Measurements from ENCODE around the gene GALNT10. TPM values are rescaled to one million over a fixed set of nuclear protein-coding genes. Genes with fewer than 3 reads are reported as not detected.

The GALNT10 gene
- total RNA-seq, result 10 to 100 TPM; 17.2 to 28.6 (median 21.1) TPM

GRCh38 chr5:154190595-154191304 lies at the start of gene GALNT10:
Gene GALNT10, plus strand, starts transcription at chr5:154190733. Its CDS starts 134 bp downstream, at chr5:154190867.
- TF ChIP-seq CTCF (IDR thresholded peaks at IDR 0.05; ENCODE audit: low read depth), result no peak

GRCh38 chr5:154141745-154142221 lies 48.8 kb upstream of the GALNT10 start:
- TF ChIP-seq CTCF (IDR thresholded peaks at IDR 0.05; ENCODE audit: low read depth), result no peak

GRCh38 chr5:154143211-154143641 lies 47.3 kb upstream of the GALNT10 start:
- no peak for TF ChIP-seq CTCF (IDR thresholded peaks at IDR 0.05; ENCODE audit: low read depth)

GRCh38 chr5:154145268-154145667 lies 45.3 kb upstream of the GALNT10 start:
- no peak for TF ChIP-seq CTCF (IDR thresholded peaks at IDR 0.05; ENCODE audit: low read depth)

GRCh38 chr5:154146409-154146808 lies 44.1 kb upstream of the GALNT10 start:
- no peak for TF ChIP-seq CTCF (IDR thresholded peaks at IDR 0.05; ENCODE audit: low read depth)

- TF ChIP-seq CTCF (IDR thresholded peaks at IDR 0.05; ENCODE audit: low read depth), result no peak
Measured at GRCh38 chr5:154147666-154148065, 42.9 kb upstream of the GALNT10 start.

- no peak for TF ChIP-seq CTCF (IDR thresholded peaks at IDR 0.05; ENCODE audit: low read depth)
Measured at GRCh38 chr5:154157483-154158378, 32.8 kb upstream of the GALNT10 start.

Measured in subcutaneous adipose tissue (tissue), 4 donors.